NCI-H345 treated with DMSO at 0.1 percent for 48 hours (cell line): ENCODE results near the gene NTHL1.

Source experiments
- DNase-seq: peaks from one replicate; lab custom pipeline; 2025; ENCODE audit not compliant: unreplicated experiment; lab: John Stamatoyannopoulos, UW

The NTHL1 gene

GRCh38 chr16:1998360-1998835, 49.2 kb downstream of the NTHL1 start:
- no peak for DNase-seq

GRCh38 chr16:1997494-1998359, 49.9 kb downstream of the NTHL1 start:
- no peak for DNase-seq

- DNase-seq: no peak
Measured at GRCh38 chr16:1993731-1994131, 53.9 kb downstream of the NTHL1 start.

GRCh38 chr16:1992704-1993317, 54.8 kb downstream of the NTHL1 start:
- no peak for DNase-seq

GRCh38 chr16:1991948-1992703, 55.5 kb downstream of the NTHL1 start:
- DNase-seq: no peak

GRCh38 chr16:1991588-1991947, 56.1 kb downstream of the NTHL1 start:
- no peak for DNase-seq

- no peak for DNase-seq
Measured at GRCh38 chr16:1991135-1991551, 56.5 kb downstream of the NTHL1 start.

GRCh38 chr16:1990351-1991134, 57.1 kb downstream of the NTHL1 start:
- peak; percentile 21 for DNase-seq

GRCh38 chr16:1990101-1990350, 57.6 kb downstream of the NTHL1 start:
- DNase-seq: no peak
